RKO (cell line): Measurements from ENCODE around the gene ZNF710.
"Not testable (repeated sequence)": the region's sequence is repeated elsewhere in the genome, so short reads cannot be mapped to it uniquely, and the experiment has no call there.

Experiments
- DNase-seq: peaks from one replicate; pipeline ENCODE4 v3.0.0-alpha.2; 2016; ENCODE audit warnings: low spot score

ZNF710 gene

GRCh38 chr15:90062023-90062442 is 60.9 kb downstream of the ZNF710 start:
- DNase-seq = no peak

- no peak for DNase-seq
Observed at GRCh38 chr15:90062462-90062932, 61.4 kb downstream of the ZNF710 start.

GRCh38 chr15:90062973-90063769 is 62.0 kb downstream of the ZNF710 start:
- DNase-seq = no peak

GRCh38 chr15:90063770-90064247 is 62.7 kb downstream of the ZNF710 start:
- no peak for DNase-seq

GRCh38 chr15:90064911-90065681 is 64.0 kb downstream of the ZNF710 start:
- DNase-seq = no peak

GRCh38 chr15:90065682-90066049 is 64.5 kb downstream of the ZNF710 start:
- DNase-seq = no peak

GRCh38 chr15:90067181-90067952 is 66.2 kb downstream of the ZNF710 start:
- DNase-seq = no peak

- DNase-seq = no peak
Observed at GRCh38 chr15:90067953-90068606, 67.0 kb downstream of the ZNF710 start.

GRCh38 chr15:90070623-90071022 is 69.5 kb downstream of the ZNF710 start:
- not testable (repeated sequence) for DNase-seq

- peak; percentile 76 for DNase-seq
Observed at GRCh38 chr15:90071220-90071807, 70.2 kb downstream of the ZNF710 start.

GRCh38 chr15:90072978-90073640 is 72.0 kb downstream of the ZNF710 start:
- DNase-seq = no peak

GRCh38 chr15:90074023-90074422 is 72.9 kb downstream of the ZNF710 start:
- DNase-seq = no peak

- no peak for DNase-seq
Observed at GRCh38 chr15:90074916-90075315, 73.8 kb downstream of the ZNF710 start.

GRCh38 chr15:90075420-90076289 is 74.5 kb downstream of the ZNF710 start:
- DNase-seq = no peak

- DNase-seq = no peak
Observed at GRCh38 chr15:90076716-90077115, 75.6 kb downstream of the ZNF710 start.

- DNase-seq = no peak
Observed at GRCh38 chr15:90078965-90079364, 77.8 kb downstream of the ZNF710 start.

GRCh38 chr15:90079619-90080457 is 78.7 kb downstream of the ZNF710 start:
- DNase-seq = no peak

GRCh38 chr15:90080458-90080755 is 79.3 kb downstream of the ZNF710 start:
- DNase-seq = no peak

- DNase-seq = no peak
Observed at GRCh38 chr15:90080818-90081393, 79.8 kb downstream of the ZNF710 start.
